CD4-positive, alpha-beta T cell treated with Interleukin-2 at 100 ng/mL for 4 hours (primary cell): ENCODE data around the gene SLC18A3.

ENCODE experiments used
- DNase-seq: peaks from one replicate; pipeline ENCODE4 v3.0.0-alpha.2; 2020; ENCODE audit warnings: low spot score

The SLC18A3 gene

DNA sequence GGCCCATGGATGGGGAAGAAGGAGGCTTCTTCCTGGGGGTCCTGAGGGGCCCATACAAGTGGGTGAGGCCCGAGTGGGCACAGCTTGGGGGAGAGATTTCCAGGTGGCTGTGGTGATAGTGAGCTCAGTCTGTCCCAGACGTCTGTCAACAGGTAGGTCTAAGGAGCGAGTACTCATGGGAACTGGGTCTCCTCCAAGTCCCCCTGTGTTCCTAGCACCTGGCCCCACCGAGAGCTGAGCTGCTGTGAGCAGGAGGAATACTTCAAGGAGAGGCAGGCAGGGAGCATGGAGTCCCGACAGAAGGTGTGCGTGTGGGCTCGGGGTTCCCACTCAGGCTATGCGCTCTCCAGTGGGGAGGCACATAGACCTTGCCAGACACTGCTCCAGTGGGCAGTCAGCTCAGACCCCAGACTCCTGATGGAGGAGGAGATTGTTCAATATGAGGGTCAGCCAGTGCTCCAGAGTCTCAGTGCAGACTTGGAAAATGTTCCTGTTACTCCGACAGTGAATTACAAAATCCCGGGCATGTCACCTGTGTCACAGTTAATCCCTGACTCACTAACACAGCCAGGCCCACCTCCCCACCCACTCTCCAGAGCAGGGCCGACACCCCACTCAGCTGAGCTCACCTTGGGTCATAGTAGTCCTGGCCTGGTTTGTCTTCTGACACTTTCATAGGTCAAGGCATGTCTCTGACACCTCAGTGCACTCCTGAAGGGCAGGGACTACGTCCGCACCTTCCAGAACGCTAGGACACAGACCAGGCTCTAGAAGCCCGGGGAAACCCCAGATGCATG, 41.1 kb downstream of the SLC18A3 start:
- no peak for DNase-seq

- DNase-seq, result no peak
These were observed 41.8 kb downstream of the SLC18A3 start for GRCh38 chr10:49651917-49652316.

DNA sequence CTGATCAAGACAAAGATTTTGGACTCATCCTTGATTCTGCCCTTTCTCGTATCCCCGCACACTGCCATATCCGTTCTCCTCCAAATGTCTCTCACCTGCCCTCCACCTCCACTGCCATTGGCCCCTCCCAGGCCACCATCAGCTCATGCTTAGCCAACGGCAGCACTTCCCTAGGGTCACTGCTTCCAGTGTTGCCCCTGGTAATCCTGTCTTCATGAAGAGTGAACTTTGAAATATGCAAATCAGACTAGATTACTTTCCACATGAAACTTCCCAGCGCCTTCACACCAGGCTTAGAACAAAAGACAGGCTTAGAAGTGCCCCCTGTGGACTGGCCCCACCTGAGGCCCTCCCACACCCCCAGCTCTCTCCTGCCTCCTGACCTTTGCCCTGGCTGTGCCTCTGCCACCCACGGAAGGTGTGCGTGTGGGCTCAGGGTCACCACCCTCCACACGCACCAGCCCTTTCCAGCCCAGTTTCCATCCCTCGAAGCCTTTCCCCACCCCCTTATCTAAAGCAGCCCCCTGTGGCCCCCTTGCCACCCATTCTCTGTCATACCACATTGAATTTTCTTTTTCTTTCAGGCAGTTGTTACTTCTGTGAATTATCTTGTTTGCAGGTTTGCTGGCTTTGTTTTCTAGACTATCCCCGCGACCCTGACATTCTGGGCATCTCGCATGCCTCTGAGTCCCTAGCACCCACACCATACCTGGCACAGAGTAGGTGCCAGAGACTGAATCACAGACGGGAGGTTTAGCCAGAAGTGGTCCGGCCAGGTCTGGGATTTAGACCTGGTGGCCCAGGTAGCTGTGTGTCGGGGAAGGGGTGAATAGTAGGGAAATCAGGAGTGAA, 42.5 kb downstream of the SLC18A3 start:
- no peak for DNase-seq

- DNase-seq, result no peak
These were observed 43.3 kb downstream of the SLC18A3 start for GRCh38 chr10:49653273-49653929.

DNA sequence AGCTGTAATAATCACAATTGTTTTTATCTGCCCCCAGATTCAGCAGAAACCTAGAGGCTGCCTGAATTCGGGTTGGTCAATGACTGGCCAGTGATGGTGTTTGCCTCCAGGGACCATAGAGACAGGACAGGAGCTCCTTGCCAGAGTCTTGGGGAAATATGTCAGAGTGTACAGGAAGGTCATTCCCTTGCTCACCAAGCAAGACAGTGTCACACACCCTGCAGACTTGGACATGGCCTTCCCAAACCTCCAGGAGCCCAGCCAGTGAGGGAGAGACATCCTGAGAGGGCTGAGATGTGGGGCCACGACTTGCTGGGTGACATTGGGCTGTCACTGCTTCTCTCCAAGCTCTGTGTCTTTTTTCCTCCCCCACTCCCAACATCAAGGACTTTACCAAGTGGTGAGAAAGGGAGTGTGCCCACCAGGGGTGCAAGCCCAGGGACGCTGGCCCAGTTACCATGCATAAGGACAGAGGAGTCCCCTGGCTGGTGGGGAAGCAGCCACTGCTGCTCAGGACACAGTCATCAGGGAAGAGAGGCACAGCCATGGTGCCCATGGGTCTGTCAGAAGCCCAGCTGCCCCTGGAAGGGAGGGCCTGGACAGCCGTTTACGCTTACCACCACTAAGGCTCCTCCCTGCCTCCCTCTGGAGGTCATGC, 44.1 kb downstream of the SLC18A3 start:
- DNase-seq, result no peak

DNA sequence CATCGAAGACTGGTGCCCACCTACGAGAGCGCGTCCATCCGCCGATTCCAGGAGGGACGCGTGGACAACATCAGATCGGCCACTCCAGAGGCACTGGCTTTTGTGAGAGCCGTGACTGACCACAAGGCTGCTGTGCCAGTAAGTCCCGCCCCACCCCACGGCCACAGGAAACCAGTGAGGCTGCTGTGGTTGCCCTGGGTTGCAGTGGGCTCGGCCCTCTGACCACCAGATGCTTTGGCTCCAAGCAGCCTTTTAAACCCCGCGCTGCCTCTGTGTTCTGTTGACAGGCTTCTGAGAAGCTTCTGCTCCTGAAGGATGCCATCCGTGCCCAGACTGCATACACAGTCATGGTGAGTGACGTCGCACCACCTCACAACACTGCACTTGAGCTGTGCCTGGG, 45.0 kb downstream of the SLC18A3 start:
- no peak for DNase-seq

- DNase-seq, result no peak
These were observed 46.9 kb downstream of the SLC18A3 start for GRCh38 chr10:49656845-49657493.

GRCh38 chr10:49657606-49658005, 47.5 kb downstream of the SLC18A3 start:
- no peak for DNase-seq

DNA sequence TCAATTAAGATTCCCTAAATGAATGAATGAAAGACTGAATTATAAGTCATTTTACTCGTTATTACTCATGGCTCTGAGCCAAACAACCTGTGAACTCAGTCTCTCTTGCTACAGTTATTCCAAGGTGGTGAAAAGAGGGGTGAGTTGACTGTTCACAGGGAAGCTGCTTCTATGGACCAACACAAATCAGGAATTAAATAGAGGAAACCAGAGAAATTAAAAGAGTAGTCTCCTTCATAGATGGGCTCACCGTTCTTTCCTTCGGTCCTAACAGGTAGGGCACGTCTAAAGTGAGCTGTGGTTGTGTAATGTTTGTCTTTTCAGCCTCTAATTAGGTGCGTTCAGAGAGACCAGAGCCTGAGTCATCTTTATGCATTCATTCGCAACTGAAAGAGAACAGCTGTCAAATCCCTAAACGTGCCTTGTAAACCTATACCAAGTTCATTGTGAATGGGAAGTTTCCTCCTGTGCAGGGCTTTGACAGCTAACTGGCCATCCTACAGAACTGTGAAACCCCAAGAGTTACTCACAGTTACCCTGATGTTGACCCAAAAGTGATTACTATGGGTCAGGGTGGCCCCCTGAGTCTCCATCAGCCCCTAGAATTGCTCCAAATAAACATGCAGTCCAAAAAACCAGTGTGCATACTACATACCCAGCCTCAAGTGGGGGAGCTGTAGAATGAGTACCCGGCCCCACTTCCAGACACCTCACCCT, 51.2 kb downstream of the SLC18A3 start:
- DNase-seq, result no peak
